Measurements from ENCODE around the gene IL17F.

IL17F gene

GRCh38 chr6:52244400-52244799 is at the start of gene IL17F:
Gene IL17F (minus strand): TSS chr6:52244500. CDS start chr6:52244429, 71 bp downstream.
- DNase-seq (ENCODE audit: low read depth), result no peak

GRCh38 chr6:52293067-52293466 is 48.8 kb upstream of the IL17F start:
- DNase-seq (ENCODE audit: low read depth), result no peak

- DNase-seq (ENCODE audit: low read depth), result no peak
Measured at GRCh38 chr6:52288841-52289240, 44.5 kb upstream of the IL17F start.

GRCh38 chr6:52288216-52288615 is 43.9 kb upstream of the IL17F start:
- DNase-seq (ENCODE audit: low read depth), result no peak

GRCh38 chr6:52286798-52287432 is 42.6 kb upstream of the IL17F start:
- DNase-seq (ENCODE audit: low read depth), result peak; percentile 50

- no peak for DNase-seq (ENCODE audit: low read depth)
Measured at GRCh38 chr6:52285177-52286068, 41.1 kb upstream of the IL17F start.

GRCh38 chr6:52284460-52285176 is 40.3 kb upstream of the IL17F start, which contains the start of gene MCM3:
Gene MCM3 (minus strand): TSS chr6:52284742. CDS start chr6:52284674, 68 bp downstream.
- peak; percentile 92 for DNase-seq (ENCODE audit: low read depth)

GRCh38 chr6:52284131-52284459 is 39.8 kb upstream of the IL17F start:
- peak; percentile 54 for DNase-seq (ENCODE audit: low read depth)

- no peak for DNase-seq (ENCODE audit: low read depth)
Measured at GRCh38 chr6:52283111-52283510, 38.8 kb upstream of the IL17F start.

- no peak for DNase-seq (ENCODE audit: low read depth)
Measured at GRCh38 chr6:52276130-52276529, 31.8 kb upstream of the IL17F start.

GRCh38 chr6:52271852-52272460 is 27.7 kb upstream of the IL17F start:
- DNase-seq (ENCODE audit: low read depth), result no peak

GRCh38 chr6:52263709-52264540 is 19.6 kb upstream of the IL17F start:
- DNase-seq (ENCODE audit: low read depth), result peak; percentile 65

GRCh38 chr6:52262620-52263344 is 18.5 kb upstream of the IL17F start:
- no peak for DNase-seq (ENCODE audit: low read depth)

- no peak for DNase-seq (ENCODE audit: low read depth)
Measured at GRCh38 chr6:52261229-52261628, 16.9 kb upstream of the IL17F start.

- DNase-seq (ENCODE audit: low read depth), result no peak
Measured at GRCh38 chr6:52260634-52261033, 16.3 kb upstream of the IL17F start.

- DNase-seq (ENCODE audit: low read depth), result no peak
Measured at GRCh38 chr6:52255434-52255833, 11.1 kb upstream of the IL17F start.

GRCh38 chr6:52254731-52255378 is 10.6 kb upstream of the IL17F start:
- DNase-seq (ENCODE audit: low read depth), result no peak

GRCh38 chr6:52253494-52253893 is 9.2 kb upstream of the IL17F start:
- peak; percentile 23 for DNase-seq (ENCODE audit: low read depth)

- no peak for DNase-seq (ENCODE audit: low read depth)
Measured at GRCh38 chr6:52251113-52251512, 6.8 kb upstream of the IL17F start.

GRCh38 chr6:52249078-52249477 is 4.8 kb upstream of the IL17F start:
- DNase-seq (ENCODE audit: low read depth), result no peak
